IMR-90 (cell line): ENCODE data around the gene MAP2K2. TPM values are rescaled to one million over a fixed set of nuclear protein-coding genes. Genes with fewer than 3 reads are reported as not detected.

Source experiments
- ATAC-seq: fragments of 200-7000 bp; cut with Tn5 transposase; 2 replicates; pipeline ENCODE4 v1.9.1; 2020; ENCODE audit warnings: low read depth, mild to moderate bottlenecking, moderate library complexity
- BruUV-seq: library from RNA; stranded (reverse); fragments of 400-500 nt; replicated peaks from 2 replicates; lab custom pipeline; 2021; lab: Mats Ljungman, UMichigan
- CTCF ChIA-PET: fragments of 300-600 bp; formaldehyde crosslinking; extraction: SDS; loops from one replicate; lab custom pipeline; 2021; ENCODE audit warnings: antibody characterized with exemption; lab: Yijun Ruan, JAX
- POLR2A ChIA-PET: fragments of 300-600 bp; sonication (Branson Sonifier 250); formaldehyde crosslinking; loops from one replicate; lab custom pipeline; 2022; ENCODE audit warnings: antibody characterized with exemption; ENCODE audit not compliant: unreplicated experiment; lab: Charles Lee
- DNase-seq: peaks from one replicate; pipeline ENCODE4 v3.0.0; 2013
- H2AFZ ChIP-seq: replicated peaks from 2 replicates; pipeline ENCODE3; 2013; ENCODE audit warnings: low read length, mild to moderate bottlenecking; ENCODE audit not compliant: poor library complexity
- H2AK5ac ChIP-seq: 2 replicates; pipeline ENCODE4 v1.6.1; 2013; ENCODE audit warnings: low read depth, low read length, inconsistent platforms
- H2AK9ac ChIP-seq: replicated peaks from 2 replicates; pipeline ENCODE3; 2013; ENCODE audit warnings: mild to moderate bottlenecking, low read depth, low read length, moderate library complexity; ENCODE audit not compliant: poor library complexity
- H2BK120ac ChIP-seq: 2 replicates; pipeline ENCODE4 v1.6.1; 2013; ENCODE audit warnings: low read depth, low read length, inconsistent platforms
- H2BK15ac ChIP-seq: 3 replicates; pipeline ENCODE4 v1.6.1; 2013; ENCODE audit warnings: low read depth, low read length, inconsistent platforms
- H2BK20ac ChIP-seq: 2 replicates; pipeline ENCODE4 v1.6.1; 2013; ENCODE audit warnings: low read depth, mild to moderate bottlenecking, inconsistent platforms, low read length, moderate library complexity
- H2BK5ac ChIP-seq: 2 replicates; pipeline ENCODE4 v1.6.1; 2013; ENCODE audit warnings: mild to moderate bottlenecking, low read depth, low read length, inconsistent platforms; ENCODE audit not compliant: poor library complexity, severe bottlenecking
- H3K14ac ChIP-seq: replicated peaks from 2 replicates; pipeline ENCODE4 v1.6.1; 2013; ENCODE audit warnings: low read depth, low read length, inconsistent platforms
- H3K18ac ChIP-seq: 2 replicates; pipeline ENCODE4 v1.6.1; 2013; ENCODE audit warnings: low read depth, low read length, control low read depth
- H3K23ac ChIP-seq: 2 replicates; pipeline ENCODE4 v1.6.1; 2013; ENCODE audit warnings: low read depth, low read length, inconsistent platforms
- H3K27ac ChIP-seq: 2 replicates; pipeline ENCODE4 v1.5.1; 2013; ENCODE audit warnings: mild to moderate bottlenecking, control low read depth, low read length; ENCODE audit not compliant: insufficient read depth
- H3K27me3 ChIP-seq: 2 replicates; pipeline ENCODE4 v1.6.1; 2013; ENCODE audit warnings: low read length; ENCODE audit not compliant: control insufficient read depth, insufficient read depth
- H3K36me3 ChIP-seq: 2 replicates; pipeline ENCODE4 v1.6.1; 2013; ENCODE audit warnings: low read length, mixed read lengths; ENCODE audit not compliant: control insufficient read depth, insufficient read depth
- H3K4ac ChIP-seq: 2 replicates; pipeline ENCODE4 v1.6.1; 2013; ENCODE audit warnings: low read depth, low read length, inconsistent platforms
- H3K4me1 ChIP-seq: 2 replicates; pipeline ENCODE4 v1.6.1; 2013; ENCODE audit warnings: low read length, mixed read lengths; ENCODE audit not compliant: control insufficient read depth, insufficient read depth
- H3K4me2 ChIP-seq: 2 replicates; pipeline ENCODE4 v1.6.1; 2013; ENCODE audit warnings: low read depth, mild to moderate bottlenecking, control low read depth, low read length, moderate library complexity
- H3K4me3 ChIP-seq: 2 replicates; pipeline ENCODE4 v1.5.1; 2013; ENCODE audit warnings: low read depth, mild to moderate bottlenecking, control low read depth, low read length, moderate library complexity; ENCODE audit not compliant: insufficient read depth
- H3K56ac ChIP-seq: 2 replicates; pipeline ENCODE4 v1.6.1; 2013; ENCODE audit warnings: low read length, inconsistent platforms; ENCODE audit not compliant: insufficient read depth; ENCODE audit errors: extremely low read depth
- H3K79me1 ChIP-seq, 2 experiments: 2 replicates each; pipeline ENCODE4 v1.6.1; 2013; ENCODE audit warnings: low read length in 2 of 2, inconsistent platforms in 1 of 2, low read depth in 1 of 2
- H3K9ac ChIP-seq: 2 replicates; pipeline ENCODE4 v1.6.1; 2013; ENCODE audit warnings: low read depth, low read length, control low read depth
- H3K9me1 ChIP-seq: 2 replicates; pipeline ENCODE4 v1.6.1; 2013; ENCODE audit warnings: low read length, inconsistent platforms; ENCODE audit not compliant: insufficient read depth
- H3K9me3 ChIP-seq: 2 replicates; pipeline ENCODE4 v1.6.1; 2013; ENCODE audit warnings: low read length; ENCODE audit not compliant: control insufficient read depth, insufficient read depth
- H4K20me1 ChIP-seq: 2 replicates; pipeline ENCODE4 v1.6.1; 2013; ENCODE audit warnings: low read length, inconsistent platforms; ENCODE audit not compliant: insufficient read depth
- H4K5ac ChIP-seq: 2 replicates; pipeline ENCODE4 v1.6.1; 2013; ENCODE audit warnings: mild to moderate bottlenecking, low read depth, low read length, control low read depth
- H4K8ac ChIP-seq, 2 experiments: 2 replicates each; pipeline ENCODE4 v1.6.1; 2013; ENCODE audit warnings: low read depth in 2 of 2, low read length in 2 of 2, control low read depth in 1 of 2, inconsistent platforms in 1 of 2
- H4K91ac ChIP-seq: 2 replicates; pipeline ENCODE4 v1.6.1; 2013; ENCODE audit warnings: low read depth, low read length, inconsistent platforms; ENCODE audit not compliant: insufficient read depth
- BHLHE40 ChIP-seq: fragments of 150-350 bp; IDR thresholded peaks from 2 replicates; pipeline ENCODE4 v1.6.1; 2016; ENCODE audit warnings: mild to moderate bottlenecking, low read depth, low read length
- CEBPB ChIP-seq: IDR thresholded peaks from 2 replicates; pipeline ENCODE4 v1.6.1; 2012; ENCODE audit warnings: low read depth, low read length, improper control_type of control experiment
- FOS ChIP-seq: fragments of 150-350 bp; IDR thresholded peaks from 2 replicates; pipeline ENCODE4 v1.6.1; 2016; ENCODE audit warnings: low read depth, low read length
- RAD21 ChIP-seq: IDR thresholded peaks from 2 replicates; pipeline ENCODE4 v1.6.1; 2012; ENCODE audit warnings: low read length, improper control_type of control experiment
- RCOR1 ChIP-seq: IDR thresholded peaks from 2 replicates; pipeline ENCODE4 v1.6.1; 2012; ENCODE audit warnings: mild to moderate bottlenecking, low read length, improper control_type of control experiment; ENCODE audit not compliant: insufficient replicate concordance
- WGBS, 2 experiments: methylation state at CpG; one replicate each; pipeline versions ENCODE4 v1.1.5 to v1.1.7; 2013; ENCODE audit warnings: missing lambda C conversion rate in 2 of 2; ENCODE audit not compliant: insufficient read length in 1 of 2; ENCODE audit errors: extremely low coverage in 2 of 2; 5-methylcytosine and 5-hydroxymethylcytosine counted together
- dilution Hi-C: fragments of 300-500 bp; cut with HindIII; formaldehyde crosslinking; loops from one replicate; pipeline ENCODE4 v1.14.3; 2018; ENCODE audit warnings: low sequenced_read_pairs; ENCODE audit not compliant: unreplicated experiment
- in situ Hi-C: fragments of 300-500 bp; cut with MboI; formaldehyde crosslinking; loops from 3 replicates; pipeline ENCODE4 v1.14.3; 2019; ENCODE audit warnings: low sequenced_read_pairs, inconsistent platforms, mixed read lengths
- intact Hi-C: fragments of 100-400 bp; cut with micrococcal nuclease; formaldehyde crosslinking; loops from 2 replicates; pipeline ENCODE4 v1.10.0; 2022
- polyA plus RNA-seq, 3 experiments: library from polyadenylated mRNA; depleted of rRNA; stranded (reverse); fragments of >200 nt; gene quantifications; 2 replicates each; pipeline ENCODE4 v1.2.3, GENCODE V29; 2012; ENCODE audit warnings: low replicate concordance in 1 of 3
- total RNA-seq: library from RNA; depleted of rRNA; stranded (reverse); fragments of >200 nt; gene quantifications from 2 replicates; pipeline ENCODE4 v1.2.3, GENCODE V29; 2012
- TF ChIP-seq, protein P1 (sequence below): fragments of 150-350 bp; IDR thresholded peaks from 2 replicates; pipeline ENCODE4 v1.6.1; 2017; ENCODE audit warnings: mild to moderate bottlenecking, antibody characterized with exemption, low read length, low read depth
- TF ChIP-seq, protein P2 (sequence below): fragments of 150-350 bp; IDR thresholded peaks from 2 replicates; pipeline ENCODE4 v1.6.1; 2016; ENCODE audit warnings: low read depth, mild to moderate bottlenecking, low read length, moderate library complexity, borderline replicate concordance
- TF ChIP-seq, protein P3 (sequence below): conservative IDR thresholded peaks from 2 replicates; pipeline ENCODE4 v1.5.1; 2012; ENCODE audit warnings: mild to moderate bottlenecking, low read depth, low read length, improper control_type of control experiment

Gene MAP2K2
- total and polyA plus RNA-seq, 2 of the 4 experiments (the other 2 are of a cell fraction), result 115 to 151 TPM

DNA sequence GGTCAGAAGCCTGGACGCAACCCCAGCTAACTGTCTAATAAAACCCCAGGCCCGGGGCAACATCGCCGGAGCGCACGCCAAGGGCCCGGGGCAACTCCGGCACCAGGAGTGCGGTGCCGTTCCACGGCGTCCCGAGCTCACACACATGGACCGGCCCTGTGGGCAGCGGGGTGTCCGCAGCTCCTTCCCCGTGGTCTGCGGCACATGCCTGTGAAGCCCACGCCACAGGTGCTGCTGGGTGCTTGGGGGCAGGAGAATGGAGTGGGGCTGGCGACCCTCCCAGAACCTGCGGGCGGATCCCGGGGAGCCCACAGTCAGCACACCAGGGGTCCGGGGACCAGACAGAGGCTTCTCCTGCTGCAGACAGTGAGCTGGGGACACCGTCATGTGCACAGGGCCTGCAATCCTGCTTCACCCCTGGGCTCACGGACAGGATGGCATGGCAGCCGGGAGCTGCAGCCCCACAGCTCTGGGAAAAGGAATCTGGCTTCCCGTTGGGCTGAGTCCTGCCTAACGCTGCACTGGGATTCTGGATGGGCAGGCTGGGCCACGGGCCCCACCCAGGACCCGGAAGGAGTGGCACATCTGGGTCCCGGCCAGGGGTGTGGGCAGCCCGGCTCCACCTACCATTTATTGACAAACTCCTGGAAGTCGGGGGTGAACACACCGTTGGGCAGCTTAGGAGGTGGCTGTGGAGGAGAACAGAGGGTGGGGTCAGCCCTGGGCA, 29.0 kb downstream of the MAP2K2 start:
- no peak overlapping the region for H3K27ac ChIP-seq
- no TSS peak for BruUV-seq
- no peak overlapping the region for H4K5ac ChIP-seq
- no peak overlapping the region for H3K14ac ChIP-seq
- no peak overlapping the region for H2AFZ ChIP-seq
- TF ChIP-seq RCOR1 (no peak), FOS (no peak), BHLHE40 (no peak), CEBPB (no peak), RAD21 (no peak)
- TF ChIP-seq, protein P1, sequence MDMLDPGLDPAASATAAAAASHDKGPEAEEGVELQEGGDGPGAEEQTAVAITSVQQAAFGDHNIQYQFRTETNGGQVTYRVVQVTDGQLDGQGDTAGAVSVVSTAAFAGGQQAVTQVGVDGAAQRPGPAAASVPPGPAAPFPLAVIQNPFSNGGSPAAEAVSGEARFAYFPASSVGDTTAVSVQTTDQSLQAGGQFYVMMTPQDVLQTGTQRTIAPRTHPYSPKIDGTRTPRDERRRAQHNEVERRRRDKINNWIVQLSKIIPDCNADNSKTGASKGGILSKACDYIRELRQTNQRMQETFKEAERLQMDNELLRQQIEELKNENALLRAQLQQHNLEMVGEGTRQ, result no peak
- TF ChIP-seq, protein P2, sequence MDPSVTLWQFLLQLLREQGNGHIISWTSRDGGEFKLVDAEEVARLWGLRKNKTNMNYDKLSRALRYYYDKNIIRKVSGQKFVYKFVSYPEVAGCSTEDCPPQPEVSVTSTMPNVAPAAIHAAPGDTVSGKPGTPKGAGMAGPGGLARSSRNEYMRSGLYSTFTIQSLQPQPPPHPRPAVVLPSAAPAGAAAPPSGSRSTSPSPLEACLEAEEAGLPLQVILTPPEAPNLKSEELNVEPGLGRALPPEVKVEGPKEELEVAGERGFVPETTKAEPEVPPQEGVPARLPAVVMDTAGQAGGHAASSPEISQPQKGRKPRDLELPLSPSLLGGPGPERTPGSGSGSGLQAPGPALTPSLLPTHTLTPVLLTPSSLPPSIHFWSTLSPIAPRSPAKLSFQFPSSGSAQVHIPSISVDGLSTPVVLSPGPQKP, result no peak
- TF ChIP-seq, protein P3, sequence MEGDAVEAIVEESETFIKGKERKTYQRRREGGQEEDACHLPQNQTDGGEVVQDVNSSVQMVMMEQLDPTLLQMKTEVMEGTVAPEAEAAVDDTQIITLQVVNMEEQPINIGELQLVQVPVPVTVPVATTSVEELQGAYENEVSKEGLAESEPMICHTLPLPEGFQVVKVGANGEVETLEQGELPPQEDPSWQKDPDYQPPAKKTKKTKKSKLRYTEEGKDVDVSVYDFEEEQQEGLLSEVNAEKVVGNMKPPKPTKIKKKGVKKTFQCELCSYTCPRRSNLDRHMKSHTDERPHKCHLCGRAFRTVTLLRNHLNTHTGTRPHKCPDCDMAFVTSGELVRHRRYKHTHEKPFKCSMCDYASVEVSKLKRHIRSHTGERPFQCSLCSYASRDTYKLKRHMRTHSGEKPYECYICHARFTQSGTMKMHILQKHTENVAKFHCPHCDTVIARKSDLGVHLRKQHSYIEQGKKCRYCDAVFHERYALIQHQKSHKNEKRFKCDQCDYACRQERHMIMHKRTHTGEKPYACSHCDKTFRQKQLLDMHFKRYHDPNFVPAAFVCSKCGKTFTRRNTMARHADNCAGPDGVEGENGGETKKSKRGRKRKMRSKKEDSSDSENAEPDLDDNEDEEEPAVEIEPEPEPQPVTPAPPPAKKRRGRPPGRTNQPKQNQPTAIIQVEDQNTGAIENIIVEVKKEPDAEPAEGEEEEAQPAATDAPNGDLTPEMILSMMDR, result no peak
- no peak overlapping the region for H2BK5ac ChIP-seq
- no peak overlapping the region for H2AK5ac ChIP-seq
- no peak overlapping the region for H4K8ac ChIP-seq
- in situ Hi-C loops, result no loop called here
- no peaks in the 10 kb centered on the region; the same call in 1 of the 2 replicates for H4K20me1 ChIP-seq
- dilution Hi-C loops, result no loop called here
- no peak overlapping the region for H4K91ac ChIP-seq
- H3K18ac ChIP-seq, result no peak overlapping the region
- no peaks in the 10 kb centered on the region for H3K9me1 ChIP-seq
- H3K9me3 ChIP-seq, result no peaks in the 10 kb centered on the region
- peaks cover 64% of the 10 kb centered on the region for H3K36me3 ChIP-seq
- no peak overlapping the region for H3K4ac ChIP-seq
- ChIA-PET POLR2A (no interaction called here), CTCF (no interaction called here)
- H3K56ac ChIP-seq, result no peak overlapping the region
- no peak overlapping the region for H3K23ac ChIP-seq
- H3K4me1 ChIP-seq, result no peaks in the 10 kb centered on the region
- H2BK120ac ChIP-seq, result no peak overlapping the region
- no peak overlapping the region for H2BK15ac ChIP-seq
- H3K4me2 ChIP-seq, result no peak overlapping the region
- peak overlapping the region; percentile 5 for H2AK9ac ChIP-seq
- ATAC-seq, result no peak
- H3K79me1 ChIP-seq, result 0 out of 4 replicates have a peak, but pooled peaks cover 0 to 3% of the 10 kb centered on the region in 2 experiments
- H2BK20ac ChIP-seq, result no peak overlapping the region
- H3K27me3 ChIP-seq, result no peaks in the 10 kb centered on the region
- intact Hi-C loops, result no loop called here
- no peak for DNase-seq
- 92% methylated on average over 21 of the region's 35 CpGs; no CpG with 5 or more reads in 1 of the 2 experiments for WGBS, 2 experiments
- no peak overlapping the region for H3K4me3 ChIP-seq
- H3K9ac ChIP-seq, result no peak overlapping the region
